ENCODE data around the gene SCRN2.

SCRN2 gene

DNA sequence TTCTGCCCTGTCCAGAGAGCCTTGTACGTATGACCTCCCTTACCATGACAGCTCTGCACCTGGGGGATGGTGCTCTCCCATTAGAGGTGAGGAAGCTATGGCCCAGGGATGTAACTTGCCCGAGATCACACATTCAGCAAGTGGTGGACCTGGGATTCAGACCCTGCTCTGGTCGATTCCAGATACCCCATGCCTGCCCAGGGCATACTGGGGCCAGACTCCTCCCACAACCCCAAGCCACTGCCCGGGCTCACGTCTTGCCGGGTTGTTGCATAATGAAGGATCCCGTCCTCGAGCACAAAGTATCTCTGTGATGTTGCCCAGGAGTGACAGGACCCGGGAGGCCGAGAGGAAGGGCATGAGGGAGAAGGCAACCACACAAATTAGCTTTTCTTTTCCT is 21.6 kb downstream of the SCRN2 start:
- DNase-seq: no peak

GRCh38 chr17:47818002-47818695 is 22.9 kb downstream of the SCRN2 start:
- DNase-seq: no peak

GRCh38 chr17:47816947-47817346 is 24.1 kb downstream of the SCRN2 start:
- no peak for DNase-seq

DNA sequence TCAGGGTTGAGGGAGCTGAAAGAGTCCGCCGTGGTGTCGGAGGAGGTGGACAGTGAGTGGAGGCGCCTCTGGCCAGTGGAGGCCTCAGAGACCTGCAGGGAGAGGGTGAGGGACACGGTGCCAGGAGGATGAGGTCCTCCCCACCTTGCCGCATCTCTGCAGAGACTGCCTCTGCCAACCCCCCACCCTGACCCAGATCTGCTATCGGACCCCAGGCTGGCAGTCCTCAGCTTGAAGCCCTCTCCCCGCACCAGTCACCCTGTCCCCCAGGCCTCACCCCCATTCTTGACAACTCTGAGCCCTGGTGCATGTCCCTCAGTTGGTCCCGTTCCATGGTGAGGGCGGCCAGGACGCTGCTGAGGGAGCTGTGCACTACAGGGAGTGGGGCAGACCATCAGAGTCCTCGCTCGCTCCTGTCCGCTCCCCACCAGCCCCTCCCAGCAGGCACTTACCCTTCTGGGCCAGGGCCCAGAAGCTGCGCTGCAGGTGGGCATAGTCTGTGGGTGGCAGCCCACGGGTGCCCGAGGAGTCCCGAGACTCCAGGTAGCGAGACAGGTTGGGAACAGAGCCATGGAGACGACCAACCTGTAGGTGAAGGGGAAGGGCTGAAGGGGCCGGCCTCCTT is 24.9 kb downstream of the SCRN2 start:
- DNase-seq: no peak

DNA sequence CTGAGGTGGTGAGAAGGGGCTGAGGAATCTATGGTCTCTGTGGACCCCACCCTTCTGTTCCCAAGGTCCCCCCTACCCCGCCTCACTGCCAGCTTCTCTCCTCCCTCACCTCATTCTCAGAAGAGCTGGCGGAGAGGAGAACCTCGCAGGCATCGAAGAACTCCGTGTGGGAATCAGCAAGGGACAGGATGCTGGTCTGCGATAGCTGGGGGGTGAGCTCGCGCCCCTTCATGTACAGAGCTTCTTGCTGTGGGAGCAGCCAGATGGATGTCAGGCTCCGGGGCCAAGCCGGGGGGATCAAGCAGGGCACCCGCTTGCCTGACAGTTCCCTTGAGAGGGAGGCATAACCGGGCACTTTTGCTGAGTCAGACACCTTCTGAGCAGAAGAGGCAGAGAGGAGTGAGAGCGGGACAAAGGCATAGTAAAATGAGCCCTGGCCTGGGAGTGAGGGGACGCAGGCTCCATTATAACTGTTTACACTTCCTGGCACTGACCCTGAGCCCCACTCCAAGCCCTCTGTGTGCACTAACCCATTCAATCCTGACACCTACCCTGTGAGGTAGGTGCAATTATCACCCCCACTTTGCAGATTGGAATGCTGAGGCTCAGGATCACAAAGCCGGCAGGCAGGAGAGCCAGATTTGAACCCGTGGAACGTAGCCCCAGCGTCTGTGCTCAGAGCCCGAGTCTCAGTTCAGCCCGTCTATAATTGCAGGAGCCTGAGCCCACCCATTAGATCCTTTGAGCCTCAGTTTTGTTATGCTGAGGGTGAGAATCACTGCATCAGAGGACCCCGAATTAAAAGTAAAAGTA is 25.8 kb downstream of the SCRN2 start:
- no peak for DNase-seq

GRCh38 chr17:47813512-47814031 is 27.5 kb downstream of the SCRN2 start:
- no peak for DNase-seq

DNA sequence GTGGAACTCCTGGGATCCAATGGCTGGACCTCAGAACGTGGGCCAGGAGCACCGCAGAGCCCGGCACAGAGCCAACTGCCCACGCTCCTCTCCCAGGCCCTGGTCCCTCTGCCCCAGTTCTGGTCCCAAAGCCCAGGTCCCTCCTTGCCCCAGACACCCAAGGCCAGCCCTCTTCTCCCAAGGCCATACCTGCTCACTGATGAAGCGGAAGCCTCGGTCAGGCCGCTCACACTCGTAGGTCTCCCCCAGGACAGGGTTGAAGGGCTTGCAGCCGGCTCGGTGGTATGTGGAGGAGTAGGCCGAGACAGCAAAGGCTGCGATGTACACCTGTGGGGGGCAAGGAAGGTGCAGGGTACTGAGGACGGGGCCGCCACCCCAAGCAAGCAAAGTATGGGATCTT is 28.0 kb downstream of the SCRN2 start:
- no peak for DNase-seq

DNA sequence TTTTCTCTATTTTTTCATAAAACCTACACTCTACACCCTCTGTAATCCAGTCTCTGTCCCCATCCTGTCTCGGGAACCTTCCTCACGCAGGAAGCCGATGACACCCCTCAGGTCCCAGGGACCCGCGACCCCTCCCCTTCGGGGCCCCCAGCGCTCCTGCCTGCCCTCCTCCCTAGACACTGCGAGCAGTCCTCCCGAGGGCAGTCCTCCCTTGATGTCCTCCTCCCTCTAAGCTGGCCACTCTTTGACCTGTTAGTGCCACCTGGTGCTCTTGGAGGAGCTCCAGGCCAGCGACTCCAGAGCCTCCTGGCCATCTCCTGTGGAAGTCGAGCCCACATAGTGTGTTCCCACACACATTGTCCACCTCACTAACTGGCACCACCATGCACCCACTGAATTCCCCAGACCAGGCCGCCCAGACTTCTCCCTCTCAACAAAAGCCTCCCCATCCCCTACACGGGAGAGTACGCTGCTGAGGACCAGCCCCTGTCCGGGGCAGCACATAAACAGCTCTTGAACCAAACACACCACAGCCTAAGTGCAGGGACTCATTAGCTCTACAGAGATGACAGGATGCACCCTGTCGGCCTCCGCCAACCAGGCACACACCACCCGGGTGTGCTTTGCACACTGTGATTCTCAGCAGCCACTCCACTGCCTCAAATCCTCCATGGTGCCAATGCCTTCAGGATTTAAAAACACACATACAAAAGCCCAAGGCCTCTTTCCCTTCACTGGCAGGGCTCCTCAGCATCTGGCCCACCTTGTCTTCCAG is 28.7 kb downstream of the SCRN2 start:
- DNase-seq: no peak

DNA sequence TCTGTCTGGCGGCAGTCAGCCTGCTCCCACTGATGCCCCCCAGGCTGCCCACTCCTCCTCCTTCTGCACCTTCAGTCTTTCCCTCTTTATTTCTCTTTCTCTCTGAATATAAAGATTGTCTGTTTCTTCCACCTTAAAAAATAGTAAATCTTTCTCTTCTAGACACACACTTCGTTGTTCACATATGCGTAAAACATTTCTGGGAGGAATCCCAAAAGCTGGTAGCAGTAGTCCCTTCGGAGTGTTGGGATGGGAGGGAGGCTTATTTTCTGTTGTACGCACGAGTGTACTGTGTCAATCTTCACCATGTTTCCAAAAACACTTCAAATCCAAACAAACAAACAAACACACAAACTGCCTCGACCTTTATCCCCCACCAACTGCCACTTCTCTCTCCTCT is 29.4 kb downstream of the SCRN2 start:
- DNase-seq: no peak

DNA sequence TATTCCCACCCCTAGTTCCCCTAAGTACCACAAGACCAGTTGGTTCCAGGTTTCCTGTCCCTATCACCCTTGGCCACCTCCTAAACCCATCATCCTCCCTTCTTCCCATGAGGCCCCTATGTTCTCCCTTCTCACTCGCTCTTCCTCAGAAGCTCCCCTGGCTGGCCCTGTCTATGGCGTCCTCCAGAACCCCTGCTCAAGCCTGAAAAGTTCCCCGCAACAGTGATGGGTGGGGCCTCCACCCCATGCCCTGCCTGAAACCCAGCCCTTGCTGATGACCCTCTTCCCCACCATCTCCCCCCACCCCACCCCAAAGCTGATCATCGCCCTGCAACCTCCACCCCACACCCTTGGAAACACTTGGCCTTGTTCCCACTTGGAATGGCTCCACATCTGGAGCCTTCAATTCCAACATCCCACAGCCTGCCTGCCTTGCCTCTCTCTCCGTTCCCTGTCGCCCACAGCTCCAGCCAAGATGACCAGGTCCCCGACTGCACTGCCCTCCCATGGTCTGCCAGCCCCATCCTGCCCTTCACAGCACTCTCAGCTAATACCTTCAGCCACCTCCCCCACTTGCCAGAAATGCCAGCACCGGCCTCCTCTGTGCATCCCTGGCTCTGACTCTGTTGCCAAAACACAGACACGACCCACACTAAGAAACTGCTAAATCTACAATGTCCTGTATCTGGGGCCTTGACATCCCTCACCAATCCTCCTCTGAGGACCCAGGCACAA is 30.0 kb downstream of the SCRN2 start:
- DNase-seq: no peak

GRCh38 chr17:47810200-47810821 is 30.8 kb downstream of the SCRN2 start:
- DNase-seq: no peak

DNA sequence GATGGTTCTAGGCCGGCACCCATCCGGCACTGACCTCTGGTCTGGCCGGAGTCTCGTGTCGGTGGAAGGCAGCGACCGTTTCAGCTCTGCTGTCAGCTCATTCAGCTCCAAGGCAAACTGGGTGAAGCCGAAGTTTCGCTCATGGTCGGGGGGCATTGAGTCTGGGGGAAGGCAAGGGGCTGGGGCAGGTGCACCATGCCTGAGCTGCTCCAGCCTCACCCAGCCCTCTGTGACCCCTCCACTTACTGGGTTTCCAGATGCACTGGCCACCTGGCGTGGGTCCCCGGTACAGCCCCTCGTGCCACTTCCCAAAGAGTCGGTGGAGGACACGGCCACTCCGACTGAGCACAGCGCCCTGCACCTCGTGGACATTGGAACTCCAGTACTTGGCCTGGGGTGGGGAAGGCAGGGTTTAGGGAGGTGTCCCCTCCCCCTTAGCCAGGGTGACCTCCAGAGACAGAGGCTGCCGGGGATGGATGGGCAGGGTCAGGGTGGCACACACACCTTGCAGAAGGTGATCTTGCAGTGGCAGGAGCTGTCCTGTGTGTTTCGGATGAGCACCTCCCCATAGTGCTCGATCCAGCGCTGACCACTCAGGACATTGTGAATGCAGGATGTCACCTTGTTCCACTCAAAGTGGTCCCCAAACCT is 32.1 kb downstream of the SCRN2 start:
- no peak for DNase-seq

DNA sequence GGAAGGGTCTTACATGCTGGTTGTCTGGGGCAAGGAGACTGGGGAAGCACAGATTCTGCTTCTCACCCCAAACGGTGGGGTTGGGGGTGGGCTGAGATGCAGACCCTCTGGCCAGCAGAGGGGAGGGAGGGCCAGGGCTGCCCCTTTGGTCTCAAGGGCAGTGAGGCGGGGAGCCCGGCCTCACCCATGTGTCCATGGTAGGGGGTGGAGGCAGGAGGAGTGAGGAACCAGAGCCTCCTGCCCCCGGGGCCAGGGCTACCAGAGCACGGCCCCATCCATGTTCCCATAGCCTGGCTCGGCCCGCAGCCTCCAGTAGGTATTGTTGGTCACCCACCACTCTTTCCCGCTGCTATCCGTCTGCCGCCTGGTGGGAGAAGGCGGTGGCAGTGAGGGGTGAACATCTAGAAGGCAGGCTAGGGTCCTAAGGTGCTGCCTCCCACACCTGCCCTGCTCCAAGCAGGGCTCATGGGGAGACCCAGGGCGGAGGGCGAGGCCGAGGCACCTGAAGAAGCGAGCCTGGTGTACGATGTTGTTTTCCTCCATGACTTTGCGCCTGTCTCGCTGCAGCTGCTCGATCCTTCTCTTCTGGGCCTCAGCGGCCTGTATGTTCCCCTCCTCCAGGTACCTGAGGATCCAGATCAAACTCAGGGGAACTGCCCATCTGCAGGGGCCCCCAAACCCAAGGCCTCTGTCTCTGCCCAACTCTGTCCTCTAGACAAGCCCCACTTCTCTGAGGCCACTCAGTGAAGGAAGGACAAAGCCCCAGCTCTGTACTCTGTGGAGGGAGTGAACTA is 32.8 kb downstream of the SCRN2 start:
- DNase-seq: no peak

DNA sequence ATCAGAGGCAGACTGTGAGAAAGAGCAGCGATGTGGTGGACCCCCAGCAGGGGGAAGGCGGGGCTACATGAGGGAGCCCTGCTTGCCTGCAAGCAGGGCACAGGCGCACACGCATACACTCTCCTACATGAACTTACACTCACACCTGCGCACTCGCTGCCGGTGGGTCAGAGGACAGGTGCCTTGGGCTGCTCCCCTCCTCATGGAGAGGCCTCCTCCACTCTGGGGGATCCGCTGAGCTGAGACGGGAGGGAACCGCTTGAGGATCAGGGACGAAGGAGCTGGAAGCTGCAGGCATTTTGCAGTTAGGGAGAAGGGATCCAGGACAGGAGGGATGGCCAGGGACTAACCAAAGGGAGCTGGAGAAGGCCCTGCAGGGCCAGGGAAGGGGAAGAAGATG is 33.7 kb downstream of the SCRN2 start:
- no peak for DNase-seq

- no peak for DNase-seq
Observed at GRCh38 chr17:47806913-47807255, 34.2 kb downstream of the SCRN2 start.

DNA sequence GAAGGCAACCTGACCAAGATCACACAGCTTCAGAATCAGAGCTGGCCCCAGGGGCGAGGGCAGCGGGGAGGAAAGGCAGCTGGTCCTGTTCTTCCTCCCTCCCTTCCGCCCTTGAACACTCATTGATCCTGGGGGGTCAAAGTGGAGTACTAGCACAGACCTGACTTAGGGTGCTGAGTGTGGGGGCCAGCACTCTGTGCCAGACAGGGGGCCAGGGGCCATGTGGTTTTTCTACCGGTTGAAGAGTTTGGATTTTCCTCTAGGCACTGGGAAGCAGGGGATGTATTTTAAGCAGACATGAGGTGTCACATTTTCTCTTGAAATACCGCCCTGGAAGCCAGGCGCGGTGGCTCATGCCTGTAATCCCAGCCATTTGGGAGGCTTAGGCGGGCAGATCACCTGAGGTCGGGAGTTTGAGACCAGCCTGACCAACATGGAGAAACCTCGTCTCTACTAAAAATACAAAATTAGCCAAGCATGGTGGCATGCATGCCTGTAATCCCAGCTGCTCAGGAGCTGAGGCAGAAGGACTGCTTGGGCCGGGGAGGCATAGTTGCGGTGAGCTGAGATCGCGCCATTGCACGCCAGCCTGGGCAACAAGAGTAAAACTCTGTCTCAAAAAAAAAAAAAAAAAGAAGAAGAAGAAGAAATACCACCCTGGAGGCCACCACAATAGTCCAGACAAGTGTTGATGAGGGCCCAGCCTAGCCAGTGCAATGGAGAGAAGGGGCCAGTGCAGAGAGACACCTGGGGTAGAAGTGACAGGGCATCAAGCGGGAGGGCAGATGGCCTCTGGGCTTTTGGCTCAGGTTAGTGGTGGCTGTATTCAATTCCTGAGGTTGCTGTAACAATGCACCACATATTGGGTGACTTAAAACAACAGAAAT is 34.8 kb downstream of the SCRN2 start:
- DNase-seq: no peak

DNA sequence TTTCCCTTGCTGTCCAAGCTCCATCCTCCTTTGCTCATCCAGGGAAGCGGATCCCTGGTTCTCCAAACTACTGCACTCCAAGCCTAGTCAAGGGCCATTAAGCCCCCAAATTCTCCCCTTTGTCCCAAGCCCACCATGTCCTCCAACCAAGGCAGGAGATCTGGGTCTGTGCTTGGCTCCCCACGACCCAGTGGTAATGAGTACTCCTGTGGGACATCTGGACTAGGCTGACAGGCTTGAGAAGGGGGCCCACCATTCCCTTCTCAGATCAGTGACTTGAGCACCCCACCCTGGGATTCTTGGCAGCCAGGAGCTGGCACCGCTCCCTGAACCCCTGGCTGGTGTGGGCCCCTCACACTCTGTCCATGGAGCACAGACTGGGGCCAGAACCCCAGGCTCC is 36.6 kb downstream of the SCRN2 start:
- DNase-seq: no peak

GRCh38 chr17:47803751-47804150 is 37.3 kb downstream of the SCRN2 start:
- DNase-seq: no peak

GRCh38 chr17:47803201-47803600 is 37.9 kb downstream of the SCRN2 start:
- no peak for DNase-seq
